HEK293 (cell line): ENCODE data around the gene EZH1.

Source experiments
- HOXC10 ChIP-seq: sonication (generic); formaldehyde crosslinking; IDR thresholded peaks from 2 replicates; pipeline ENCODE4 v1.8.1; 2023; ENCODE audit warnings: mild to moderate bottlenecking, missing genetic modification reagents
- KLF9 ChIP-seq: fragments of 450-650 bp; formaldehyde crosslinking; IDR thresholded peaks from 2 replicates; pipeline ENCODE4 v1.5.1; 2016; ENCODE audit warnings: missing biosample characterization, missing genetic modification characterization, low read depth
- MZF1 ChIP-seq: fragments of 450-650 bp; formaldehyde crosslinking; IDR thresholded peaks from 2 replicates; pipeline ENCODE4 v1.5.1; 2017; ENCODE audit warnings: missing biosample characterization, missing genetic modification characterization, borderline replicate concordance
- OVOL3 ChIP-seq: fragments of 450-650 bp; formaldehyde crosslinking; IDR thresholded peaks from 2 replicates; pipeline ENCODE4 v1.5.1; 2016; ENCODE audit warnings: missing biosample characterization, missing genetic modification characterization
- PRDM1 ChIP-seq: fragments of 450-650 bp; formaldehyde crosslinking; IDR thresholded peaks from 2 replicates; pipeline ENCODE4; 2016; ENCODE audit warnings: missing biosample characterization, missing genetic modification characterization
- PRDM2 ChIP-seq: fragments of 450-650 bp; formaldehyde crosslinking; IDR thresholded peaks from 2 replicates; pipeline ENCODE4 v1.5.1; 2016; ENCODE audit warnings: missing biosample characterization, missing genetic modification characterization, borderline replicate concordance
- PRDM6 ChIP-seq: fragments of 450-650 bp; formaldehyde crosslinking; IDR thresholded peaks from 2 replicates; pipeline ENCODE4 v1.5.1; 2017; ENCODE audit warnings: missing biosample characterization, missing genetic modification characterization
- SCRT2 ChIP-seq: fragments of 450-650 bp; formaldehyde crosslinking; IDR thresholded peaks from 2 replicates; pipeline ENCODE4 v1.5.1; 2016; ENCODE audit warnings: missing biosample characterization, missing genetic modification characterization
- SETDB1 ChIP-seq: IDR thresholded peaks from one replicate; pipeline ENCODE4 v1.6.1; 2017; ENCODE audit warnings: mild to moderate bottlenecking, low read length, moderate library complexity, mixed read lengths; ENCODE audit not compliant: insufficient read length
- TCF7L2 ChIP-seq: IDR thresholded peaks from 2 replicates; pipeline ENCODE4 v1.6.1; 2011; ENCODE audit warnings: low read depth, mild to moderate bottlenecking, inconsistent platforms, low read length, moderate library complexity, borderline replicate concordance
- YY2 ChIP-seq: fragments of 450-650 bp; formaldehyde crosslinking; IDR thresholded peaks from 2 replicates; pipeline ENCODE4 v1.5.1; 2016; ENCODE audit warnings: missing biosample characterization, missing genetic modification characterization
- ZBTB20 ChIP-seq: fragments of 450-650 bp; formaldehyde crosslinking; IDR thresholded peaks from 2 replicates; pipeline ENCODE4 v1.5.1; 2016; ENCODE audit warnings: missing biosample characterization, missing genetic modification characterization
- ZNF23 ChIP-seq: fragments of 450-650 bp; formaldehyde crosslinking; IDR thresholded peaks from 2 replicates; pipeline ENCODE4 v1.5.1; 2016; ENCODE audit warnings: missing biosample characterization, missing genetic modification characterization, borderline replicate concordance
- ZNF239 ChIP-seq: fragments of 450-650 bp; formaldehyde crosslinking; IDR thresholded peaks from 2 replicates; pipeline ENCODE4 v1.5.1; 2016; ENCODE audit warnings: missing biosample characterization, missing genetic modification characterization
- ZNF280C ChIP-seq: fragments of 450-650 bp; formaldehyde crosslinking; IDR thresholded peaks from 2 replicates; pipeline ENCODE4 v1.5.1; 2016; ENCODE audit warnings: missing biosample characterization, missing genetic modification characterization
- ZNF311 ChIP-seq: fragments of 450-650 bp; formaldehyde crosslinking; IDR thresholded peaks from 2 replicates; pipeline ENCODE4 v1.5.1; 2017; ENCODE audit warnings: missing biosample characterization, missing genetic modification characterization, borderline replicate concordance
- ZNF350 ChIP-seq: fragments of 450-650 bp; formaldehyde crosslinking; IDR thresholded peaks from 2 replicates; pipeline ENCODE4 v1.5.0; 2017; ENCODE audit warnings: missing biosample characterization, mild to moderate bottlenecking, missing genetic modification characterization
- ZNF354C ChIP-seq: fragments of 450-650 bp; formaldehyde crosslinking; IDR thresholded peaks from 2 replicates; pipeline ENCODE4 v1.5.1; 2016; ENCODE audit warnings: missing biosample characterization, missing genetic modification characterization, low read depth, borderline replicate concordance
- ZNF37A ChIP-seq: fragments of 450-650 bp; IDR thresholded peaks from 2 replicates; pipeline ENCODE4 v1.5.1; 2018; ENCODE audit warnings: missing biosample characterization, missing genetic modification characterization
- ZNF391 ChIP-seq: fragments of 450-650 bp; formaldehyde crosslinking; IDR thresholded peaks from 2 replicates; pipeline ENCODE4 v1.5.1; 2016; ENCODE audit warnings: low read depth, missing biosample characterization, missing genetic modification characterization, borderline replicate concordance
- ZNF433 ChIP-seq: fragments of 450-650 bp; formaldehyde crosslinking; IDR thresholded peaks from 2 replicates; pipeline ENCODE4 v1.5.1; 2016; ENCODE audit warnings: missing biosample characterization, missing genetic modification characterization, low read depth
- ZNF510 ChIP-seq: fragments of 450-650 bp; formaldehyde crosslinking; IDR thresholded peaks from 2 replicates; pipeline ENCODE4 v1.5.1; 2018; ENCODE audit warnings: mild to moderate bottlenecking, missing genetic modification characterization, missing biosample characterization; ENCODE audit not compliant: insufficient replicate concordance
- ZNF544 ChIP-seq: fragments of 450-650 bp; formaldehyde crosslinking; IDR thresholded peaks from 2 replicates; pipeline ENCODE4 v1.5.0; 2017; ENCODE audit warnings: missing biosample characterization, missing genetic modification characterization
- ZNF548 ChIP-seq: fragments of 450-650 bp; formaldehyde crosslinking; IDR thresholded peaks from 2 replicates; pipeline ENCODE4 v1.5.1; 2016; ENCODE audit warnings: missing biosample characterization, missing genetic modification characterization
- ZNF571 ChIP-seq: fragments of 450-650 bp; formaldehyde crosslinking; IDR thresholded peaks from 2 replicates; pipeline ENCODE4 v1.5.0; 2017; ENCODE audit warnings: missing biosample characterization, missing genetic modification characterization
- ZNF596 ChIP-seq: fragments of 450-650 bp; IDR thresholded peaks from 2 replicates; pipeline ENCODE4 v1.5.0; 2018; ENCODE audit warnings: missing biosample characterization, mild to moderate bottlenecking, missing genetic modification characterization, moderate library complexity
- ZNF654 ChIP-seq: fragments of 450-650 bp; formaldehyde crosslinking; IDR thresholded peaks from 2 replicates; pipeline ENCODE4 v1.5.1; 2016; ENCODE audit warnings: low read depth, missing biosample characterization, missing genetic modification characterization
- ZNF658 ChIP-seq: fragments of 450-650 bp; formaldehyde crosslinking; IDR thresholded peaks from 2 replicates; pipeline ENCODE4; 2016; ENCODE audit warnings: missing biosample characterization, missing genetic modification characterization
- ZNF677 ChIP-seq: fragments of 450-650 bp; IDR thresholded peaks from 2 replicates; pipeline ENCODE4 v1.5.0; 2018; ENCODE audit warnings: missing biosample characterization, mild to moderate bottlenecking, missing genetic modification characterization, moderate library complexity
- ZNF707 ChIP-seq: fragments of 450-650 bp; formaldehyde crosslinking; IDR thresholded peaks from 2 replicates; pipeline ENCODE4 v1.5.1; 2016; ENCODE audit warnings: missing biosample characterization, missing genetic modification characterization
- ZNF76 ChIP-seq: fragments of 450-650 bp; formaldehyde crosslinking; IDR thresholded peaks from 2 replicates; pipeline ENCODE4; 2016; ENCODE audit warnings: low read depth, missing biosample characterization, missing genetic modification characterization, borderline replicate concordance
- ZNF768 ChIP-seq: fragments of 450-650 bp; formaldehyde crosslinking; IDR thresholded peaks from 2 replicates; pipeline ENCODE4 v1.5.1; 2018; ENCODE audit warnings: missing biosample characterization, mild to moderate bottlenecking, missing genetic modification characterization
- ZNF830 ChIP-seq: fragments of 450-650 bp; IDR thresholded peaks from 2 replicates; pipeline ENCODE4 v1.5.0; 2018; ENCODE audit warnings: missing biosample characterization, missing genetic modification characterization, low read depth, mild to moderate bottlenecking, moderate library complexity

Gene EZH1

GRCh38 chr17:42744283-42744805 lies 496 bp downstream of the EZH1 start (continued):
- TF ChIP-seq HOXC10 (CRISPR knock-in tag) (no peak), PRDM2 (tag by site-specific recombination) (no peak), ZNF76 (tag by site-specific recombination) (peak; percentile 64; the same call in 1 of the 2 replicates), ZNF433 (tag by site-specific recombination) (no peak), ZNF677 (tag by site-specific recombination) (no peak), ZNF280C (tag by site-specific recombination) (no peak), ZNF350 (tag by site-specific recombination) (no peak), ZNF239 (tag by site-specific recombination) (no peak), ZNF707 (tag by site-specific recombination) (no peak), ZBTB20 (peak; percentile 23; the same call in 1 of the 2 replicates), ZNF548 (tag by site-specific recombination) (no peak), PRDM1 (tag by site-specific recombination) (no peak), ZNF571 (tag by site-specific recombination) (no peak), ZNF391 (tag by site-specific recombination) (no peak), SETDB1 (no peak), ZNF654 (tag by site-specific recombination) (no peak), MZF1 (tag by site-specific recombination) (no peak), SCRT2 (tag by site-specific recombination) (no peak), ZNF658 (tag by site-specific recombination) (no peak), ZNF768 (tag by site-specific recombination) (no peak), ZNF544 (tag by site-specific recombination) (no peak), TCF7L2 (no peak), ZNF23 (tag by site-specific recombination) (no peak), YY2 (tag by site-specific recombination) (no peak; the same call in 1 of the 2 replicates), ZNF510 (tag by site-specific recombination) (no peak), ZNF830 (tag by site-specific recombination) (no peak), OVOL3 (tag by site-specific recombination) (no peak), ZNF37A (tag by site-specific recombination) (no peak), ZNF596 (tag by site-specific recombination) (no peak), ZNF354C (tag by site-specific recombination) (no peak), ZNF311 (tag by site-specific recombination) (no peak), KLF9 (tag by site-specific recombination) (no peak), PRDM6 (tag by site-specific recombination) (no peak)
